Panc1 (cell line): ENCODE results near the gene DCAF6. TPM values are rescaled to one million over a fixed set of nuclear protein-coding genes. Genes with fewer than 3 reads are reported as not detected.

Source experiments
- ATAC-seq: fragments of 200-7000 bp; cut with Tn5 transposase; 2 replicates; pipeline ENCODE4 v1.9.1; 2020; ENCODE audit warnings: mild to moderate bottlenecking, moderate library complexity
- BruUV-seq: library from RNA; stranded (reverse); fragments of 400-500 nt; replicated peaks from 2 replicates; lab custom pipeline; 2021; lab: Mats Ljungman, UMichigan
- CTCF ChIA-PET: fragments of 300-600 bp; sonication (Branson Sonifier 250); formaldehyde crosslinking; loops from one replicate; lab custom pipeline; 2022; ENCODE audit warnings: antibody characterized with exemption; lab: Charles Lee
- POLR2A ChIA-PET: fragments of 300-600 bp; sonication (Branson Sonifier 250); formaldehyde crosslinking; loops from one replicate; lab custom pipeline; 2022; ENCODE audit warnings: antibody characterized with exemption; lab: Charles Lee
- DNase-seq: peaks from one replicate; pipeline ENCODE4 v3.0.0-alpha.2; 2010; ENCODE audit warnings: low read depth, low spot score
- H3K27ac ChIP-seq: 2 replicates; pipeline ENCODE4 v1.5.1; 2011; ENCODE audit warnings: mild to moderate bottlenecking, low read length, inconsistent platforms
- H3K27me3 ChIP-seq: fragments of 200-500 bp; sonication (Bioruptor generic); 2 replicates; pipeline ENCODE4 v1.6.0; 2014; ENCODE audit warnings: low read length, inconsistent platforms; ENCODE audit not compliant: control insufficient read depth, insufficient read depth
- H3K36me3 ChIP-seq: fragments of 200-500 bp; sonication (Bioruptor generic); 2 replicates; pipeline ENCODE4 v1.5.1; 2014; ENCODE audit warnings: inconsistent platforms, mild to moderate bottlenecking, low read length, moderate library complexity; ENCODE audit not compliant: control insufficient read depth, insufficient read depth
- H3K4me1 ChIP-seq: 2 replicates; pipeline ENCODE4 v1.5.1; 2011; ENCODE audit warnings: inconsistent platforms, mild to moderate bottlenecking, low read length, moderate library complexity; ENCODE audit not compliant: control insufficient read depth, insufficient read depth
- H3K4me3 ChIP-seq, 2 experiments: 2 replicates each; pipeline ENCODE4 v1.5.1; 2011 to 2012; ENCODE audit warnings: low read depth in 2 of 2, low read length in 2 of 2, mild to moderate bottlenecking in 2 of 2, inconsistent platforms in 1 of 2, moderate library complexity in 1 of 2
- H3K9me3 ChIP-seq: fragments of 200-500 bp; sonication (Bioruptor generic); 2 replicates; pipeline ENCODE4 v1.5.1; 2014; ENCODE audit warnings: low read depth, mild to moderate bottlenecking, inconsistent platforms, low read length, moderate library complexity; ENCODE audit not compliant: control insufficient read depth, insufficient read depth
- CTCF ChIP-seq: fragments of 450-650 bp; IDR thresholded peaks from 2 replicates; pipeline ENCODE4 v1.5.1; 2017; ENCODE audit warnings: mild to moderate bottlenecking
- POLR2AphosphoS5 ChIP-seq: IDR thresholded peaks from 2 replicates; pipeline ENCODE4 v1.6.1; 2012; ENCODE audit warnings: mild to moderate bottlenecking, low read depth, low read length, moderate library complexity
- REST ChIP-seq, 2 experiments: IDR thresholded peaks; 2 replicates each; pipeline ENCODE4 v1.6.1; 2011 to 2012; ENCODE audit warnings: low read depth in 2 of 2, control low read depth in 1 of 2, low read length in 1 of 2, mild to moderate bottlenecking in 1 of 2, moderate library complexity in 1 of 2; ENCODE audit not compliant: insufficient read depth in 1 of 2
- SIN3A ChIP-seq: IDR thresholded peaks from 2 replicates; pipeline ENCODE4 v1.6.1; 2012; ENCODE audit warnings: low read depth, mild to moderate bottlenecking, low read length, moderate library complexity, borderline replicate concordance; ENCODE audit not compliant: insufficient read depth
- TCF7L2 ChIP-seq: IDR thresholded peaks from 2 replicates; pipeline ENCODE4 v1.6.1; 2011; ENCODE audit warnings: mild to moderate bottlenecking, low read depth, low read length, inconsistent platforms
- in situ Hi-C: cut with HindIII; loops from 2 replicates; pipeline ENCODE4 v1.10.0; 2016; ENCODE audit warnings: low sequenced_read_pairs, low pct_unique_long_range_greater_than_20kb
- intact Hi-C: fragments of 100-400 bp; cut with micrococcal nuclease; formaldehyde crosslinking; loops from one replicate; pipeline ENCODE4 v1.10.0; 2022; ENCODE audit not compliant: unreplicated experiment
- total RNA-seq: library from RNA; stranded (reverse); gene quantifications from one replicate; pipeline ENCODE4 v1.2.1, GENCODE V29; 2021; ENCODE audit not compliant: unreplicated experiment

DCAF6 gene
- total RNA-seq, 1 experiment from 2014 or later: 67.7 TPM

GRCh38 chr1:167940264-167940663 lies 3.8 kb downstream of the DCAF6 start:
- Histone ChIP-seq H3K27ac (no peak overlapping the region), H3K27me3 (no peaks in the 10 kb centered on the region), H3K4me1 (peaks cover 12% of the 10 kb centered on the region; the same call in 1 of the 2 replicates), H3K36me3 (no peaks in the 10 kb centered on the region; the same call in none of the 2 replicates), H3K4me3 (no peak overlapping the region), H3K9me3 (no peaks in the 10 kb centered on the region)
- ATAC-seq: no peak
- in situ Hi-C loops: no loop called here
- intact Hi-C loops: no loop called here
- CTCF ChIA-PET: no interaction called here
- POLR2A ChIA-PET: no interaction called here
- BruUV-seq: no TSS peak
- TF ChIP-seq SIN3A (no peak), TCF7L2 (no peak), CTCF (no peak), REST (IDR thresholded peaks at IDR 0.05; ENCODE audit: insufficient read depth in 1 of 2, low read depth in 2 of 2, low read length in 1 of 2) (no peak), POLR2AphosphoS5 (no peak)
- DNase-seq: no peak

GRCh38 chr1:167943541-167943940 lies 7.1 kb downstream of the DCAF6 start:
- ChIA-PET CTCF (no interaction called here), POLR2A (no interaction called here)
- Histone ChIP-seq H3K9me3 (no peaks in the 10 kb centered on the region), H3K27me3 (no peaks in the 10 kb centered on the region), H3K4me3 (no peak overlapping the region), H3K36me3 (no peaks in the 10 kb centered on the region), H3K4me1 (peaks cover 9% of the 10 kb centered on the region; the same call in 1 of the 2 replicates), H3K27ac (no peak overlapping the region)
- ATAC-seq (no peak), DNase-seq (no peak)
- TF ChIP-seq REST (IDR thresholded peaks at IDR 0.05; ENCODE audit: insufficient read depth in 1 of 2, low read depth in 2 of 2, low read length in 1 of 2) (no peak), SIN3A (no peak), POLR2AphosphoS5 (no peak), CTCF (no peak), TCF7L2 (no peak)
- intact Hi-C loops (no loop called here), in situ Hi-C loops (no loop called here)
- no TSS peak for BruUV-seq
